ENCODE results near the gene FHIT.
"Not testable (repeated sequence)": the region's sequence is repeated elsewhere in the genome, so short reads cannot be mapped to it uniquely, and the experiment has no call there.

Gene FHIT

DNA sequence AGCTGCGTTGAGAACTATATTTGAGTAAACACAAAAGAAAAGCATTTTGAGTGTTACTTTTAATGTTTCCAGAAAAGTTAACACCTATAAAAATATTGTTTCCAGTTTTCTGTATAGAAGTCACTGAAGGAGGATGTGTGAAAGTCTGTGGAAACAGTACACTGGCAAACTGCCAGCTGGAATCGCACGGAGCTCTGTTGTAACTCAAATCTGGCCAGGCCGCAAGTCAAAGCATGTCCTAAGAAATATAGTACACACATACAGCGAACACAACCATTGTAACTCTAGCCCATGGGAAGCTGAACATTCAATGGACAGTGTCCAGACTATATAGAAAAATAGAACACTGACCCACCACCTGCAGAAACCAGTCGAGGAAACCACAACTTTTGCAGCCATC lies 657.2 kb downstream of the FHIT start:
- no peak for DNase-seq

GRCh38 chr3:60591267-60591666 lies 660.0 kb downstream of the FHIT start:
- no peak for DNase-seq

- no peak for DNase-seq
Observed at GRCh38 chr3:60588806-60589205, 662.4 kb downstream of the FHIT start.

GRCh38 chr3:60585918-60586317 lies 665.3 kb downstream of the FHIT start:
- no peak for DNase-seq

GRCh38 chr3:60584250-60584649 lies 667.0 kb downstream of the FHIT start:
- no peak for DNase-seq

DNA sequence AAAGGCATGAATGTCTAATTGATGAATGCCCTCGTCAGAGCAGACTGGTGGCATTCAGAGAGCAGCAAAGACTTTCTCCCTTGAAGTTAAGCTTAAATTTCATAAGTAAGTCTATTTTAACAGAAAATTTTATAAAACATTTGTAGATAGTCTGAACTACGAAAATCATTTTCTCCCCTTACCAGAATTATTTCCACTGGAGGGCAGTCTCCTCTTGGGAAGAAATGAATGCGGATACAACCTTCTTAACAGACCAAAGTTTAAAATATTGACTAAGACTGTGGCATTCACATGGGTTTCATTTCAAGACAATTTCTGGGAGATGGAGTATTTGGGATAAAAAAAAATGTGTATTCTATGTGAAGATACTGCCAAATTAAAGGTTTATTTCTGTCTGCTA lies 669.0 kb downstream of the FHIT start:
- DNase-seq, result no peak

- no peak for DNase-seq
Observed at GRCh38 chr3:60580809-60581208, 670.4 kb downstream of the FHIT start.

- DNase-seq, result no peak
Observed at GRCh38 chr3:60579734-60580133, 671.5 kb downstream of the FHIT start.

DNA sequence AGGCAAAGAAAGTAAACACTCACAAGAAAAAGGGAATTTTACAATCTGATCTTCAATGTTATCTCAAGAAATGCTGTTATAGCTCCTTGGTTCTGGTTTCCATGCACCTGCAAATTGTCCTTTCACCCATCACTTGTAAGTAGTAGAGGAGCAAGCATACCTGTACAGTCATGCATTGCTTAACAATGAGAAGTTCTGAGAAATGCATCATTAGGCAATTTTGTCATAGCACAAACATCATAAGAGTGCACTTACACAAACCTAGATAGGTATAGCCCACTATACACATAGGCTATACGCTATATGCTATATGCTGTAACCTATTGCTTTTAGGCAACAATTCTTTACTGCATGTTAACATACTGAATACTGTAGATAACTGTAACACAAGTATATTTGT lies 672.3 kb downstream of the FHIT start:
- DNase-seq, result no peak

DNA sequence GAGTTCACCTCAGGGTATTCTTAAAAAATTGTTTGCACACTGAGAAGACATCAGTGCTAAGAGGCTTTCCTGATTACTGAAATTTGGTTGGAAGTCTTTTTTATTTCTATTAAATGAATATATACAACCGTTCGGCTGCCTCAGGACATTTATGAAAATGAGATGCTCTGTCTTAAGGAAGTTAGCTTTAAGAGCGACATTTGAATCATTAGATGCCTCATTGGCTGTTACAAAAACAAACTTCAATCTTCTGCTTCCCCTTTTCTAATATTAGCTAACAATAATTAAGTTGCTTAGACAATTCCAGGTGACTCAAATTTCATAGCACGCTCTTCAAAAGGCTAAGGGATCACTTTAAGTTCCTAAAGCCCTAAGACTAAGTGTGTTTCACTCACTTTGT lies 673.7 kb downstream of the FHIT start:
- no peak for DNase-seq

- no peak for DNase-seq
Observed at GRCh38 chr3:60575718-60576272, 675.5 kb downstream of the FHIT start.

- DNase-seq, result no peak
Observed at GRCh38 chr3:60574046-60574769, 677.0 kb downstream of the FHIT start.

- no peak for DNase-seq
Observed at GRCh38 chr3:60573494-60573893, 677.8 kb downstream of the FHIT start.

DNA sequence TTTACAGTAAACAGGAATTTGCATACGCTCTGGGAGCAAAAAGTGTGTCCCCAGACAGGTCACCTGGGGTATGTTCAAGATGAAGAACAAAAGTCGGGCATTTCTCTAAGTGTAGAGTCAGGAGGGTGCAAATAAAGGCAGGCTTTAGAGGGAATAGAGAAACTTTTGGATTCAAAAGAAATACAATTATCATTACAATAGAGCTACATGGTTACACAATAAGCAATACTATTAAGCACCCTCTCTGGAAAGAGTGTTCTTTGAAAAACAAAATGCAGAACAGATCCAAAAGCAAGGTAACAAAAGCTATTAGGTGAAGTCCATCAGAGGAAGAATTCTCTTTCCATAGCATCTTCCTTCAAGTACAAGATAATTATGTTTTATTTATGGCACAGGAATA lies 679.7 kb downstream of the FHIT start:
- no peak for DNase-seq

- no peak for DNase-seq
Observed at GRCh38 chr3:60557122-60557521, 694.1 kb downstream of the FHIT start.

DNA sequence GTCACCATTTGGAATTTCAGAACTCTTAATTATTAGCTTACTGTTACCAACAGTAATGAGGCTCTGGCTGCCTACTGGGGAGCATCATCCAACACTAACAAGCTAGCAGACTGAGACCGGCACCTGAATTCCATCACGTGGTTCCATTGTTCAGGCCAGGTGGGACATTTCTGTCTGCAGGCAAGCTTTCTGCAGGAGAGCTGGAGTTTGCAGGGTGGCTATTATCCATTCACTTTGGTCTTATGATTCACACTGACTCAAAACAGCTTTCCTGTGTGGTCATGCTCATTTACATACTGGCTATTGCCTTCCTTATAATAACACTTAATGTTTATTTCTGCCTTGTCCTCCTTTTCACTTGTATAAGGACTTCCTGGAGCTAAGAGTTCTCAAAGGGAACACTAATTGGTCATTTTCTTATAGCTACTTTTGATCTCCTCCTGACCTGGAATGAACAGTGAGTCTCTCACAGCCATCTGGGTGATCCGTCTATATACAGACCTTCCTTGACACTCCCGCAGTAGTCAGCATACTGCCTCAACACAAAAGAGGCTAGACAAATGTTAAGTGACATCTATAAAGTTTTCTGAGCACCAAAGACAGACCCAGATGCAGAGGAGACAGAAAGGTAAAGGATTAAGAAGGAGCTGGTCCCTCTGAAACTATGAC lies 695.4 kb downstream of the FHIT start:
- no peak for DNase-seq

DNA sequence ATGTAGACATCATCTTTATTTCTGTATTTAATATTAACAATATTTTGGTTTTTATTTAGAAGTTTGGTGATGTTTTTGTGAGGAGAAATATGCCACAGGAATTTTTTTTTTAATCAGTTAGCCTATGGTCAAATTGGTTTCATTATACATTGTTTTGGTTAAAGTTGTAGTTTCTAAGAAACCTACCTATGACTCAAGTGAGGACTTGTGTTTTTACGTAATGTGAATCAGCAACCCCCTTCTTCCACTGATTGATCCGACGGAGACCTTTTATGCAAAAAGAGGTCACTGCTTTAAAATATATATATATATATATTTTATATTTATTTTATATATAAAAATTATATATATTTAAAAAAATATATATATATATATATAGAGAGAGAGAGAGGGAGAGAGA lies 698.1 kb downstream of the FHIT start:
- no peak for DNase-seq

- DNase-seq, result no peak
Observed at GRCh38 chr3:60552581-60552980, 698.7 kb downstream of the FHIT start.

DNA sequence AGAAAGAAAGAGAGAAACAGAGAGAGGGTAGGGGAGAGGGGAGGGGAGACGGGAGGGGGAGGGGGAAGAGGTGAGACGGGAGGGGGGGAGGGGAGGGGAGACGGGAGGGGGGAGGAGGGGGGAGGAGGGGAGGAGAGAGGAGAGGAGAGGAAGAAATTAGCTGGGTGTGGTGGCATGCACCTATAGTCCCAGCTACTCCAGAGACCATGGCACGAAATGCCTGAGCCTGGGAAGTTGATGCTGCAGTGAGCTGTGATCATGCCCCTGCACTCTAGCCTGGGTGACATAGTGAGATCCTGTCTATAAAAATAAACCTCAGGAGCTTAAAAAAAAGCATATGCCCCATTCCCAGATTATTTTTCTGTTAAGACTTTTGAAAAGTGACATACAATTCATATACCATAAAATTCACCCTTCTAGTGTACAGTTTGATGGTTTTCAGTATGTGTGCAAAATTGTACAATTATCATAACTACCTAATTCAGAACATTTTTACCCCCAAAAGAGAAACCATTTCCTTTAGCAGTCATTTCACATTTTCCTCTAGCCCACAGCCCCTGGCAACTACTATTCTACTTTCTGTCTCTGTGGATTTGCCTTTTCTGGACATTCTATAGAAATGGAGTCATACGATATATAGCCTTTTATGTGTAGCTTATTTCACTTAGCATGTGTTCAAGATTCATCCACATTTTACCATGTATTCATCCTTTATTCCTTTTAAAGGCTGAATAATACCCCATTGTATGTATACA lies 699.6 kb downstream of the FHIT start:
- no peak for DNase-seq

GRCh38 chr3:60549863-60550262 lies 701.4 kb downstream of the FHIT start:
- DNase-seq, result no peak

GRCh38 chr3:60542995-60543394 lies 708.3 kb downstream of the FHIT start:
- no peak for DNase-seq

DNA sequence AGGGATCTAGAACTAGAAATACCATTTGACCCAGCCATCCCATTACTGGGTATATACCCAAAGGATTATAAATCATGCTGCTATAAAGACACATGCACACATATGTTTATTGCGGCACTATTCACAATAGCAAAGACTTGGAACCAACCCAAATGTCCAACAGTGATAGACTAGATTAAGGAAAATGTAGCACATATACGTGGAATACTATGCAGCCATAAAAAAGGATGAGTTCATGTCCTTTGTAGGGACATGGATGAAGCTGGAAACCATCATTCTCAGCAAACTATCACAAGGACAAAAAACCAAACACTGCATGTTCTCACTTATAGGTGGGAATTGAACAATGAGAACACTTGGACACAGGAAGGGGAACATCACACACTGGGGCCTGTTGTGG lies 711.9 kb downstream of the FHIT start:
- not testable (repeated sequence) for DNase-seq

- DNase-seq, result peak; percentile 76
Observed at GRCh38 chr3:60536420-60536819, 714.8 kb downstream of the FHIT start.

DNA sequence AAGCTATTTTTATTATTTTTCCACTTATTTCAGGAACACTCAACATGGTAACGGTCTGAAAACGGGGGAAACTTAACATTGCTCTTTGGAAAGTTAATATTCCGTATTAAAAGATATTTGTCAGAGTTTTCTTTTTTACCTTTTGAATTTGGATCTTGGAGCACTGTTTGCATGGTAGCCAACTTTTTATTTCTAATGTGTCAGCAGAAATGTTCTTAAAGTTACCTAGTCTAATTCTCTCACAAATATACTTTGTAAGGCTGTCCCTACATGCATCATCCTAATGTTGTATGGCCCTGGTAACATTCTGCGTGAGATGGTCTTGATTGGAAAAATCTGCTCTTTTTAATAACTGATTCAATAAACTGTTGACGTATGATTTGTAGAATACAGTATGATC lies 719.5 kb downstream of the FHIT start:
- no peak for DNase-seq

All from NCI-H187 treated with DMSO at 0.1 percent for 48 hours (cell line).